ENCODE results near the gene KNSTRN. TPM values are rescaled to one million over a fixed set of nuclear protein-coding genes. Genes with fewer than 3 reads are reported as not detected.

The KNSTRN gene
- polyA plus RNA-seq, 2 of the 4 experiments (the other 2 are of a cell fraction) = 48.0 to 50.3 TPM

GRCh38 chr15:40345225-40345866 lies 37.2 kb upstream of the KNSTRN start:
- Histone ChIP-seq H3K9me3 (no peaks in the 10 kb centered on the region), H3K4me1 (peaks cover 41% of the 10 kb centered on the region), H3K27ac (no peak overlapping the region; a peak in 1 of 6 replicates), H3K4me3 (no peak overlapping the region), H3K4me2 (no peak overlapping the region)
- CTCF ChIA-PET = interaction anchor here (0.7 to 10.2 kb wide), 35 partner anchors 7 to 237 kb away, joined by 3 to 135 read pairs (median 7); partner anchors contain the start of genes BMF, DISP2, INAFM2 and KNSTRN
- TF ChIP-seq HOXB13 (CRISPR knock-in tag; IDR thresholded peaks at IDR 0.05; ENCODE audit: low read depth) = no peak
- TF ChIP-seq, protein P1, sequence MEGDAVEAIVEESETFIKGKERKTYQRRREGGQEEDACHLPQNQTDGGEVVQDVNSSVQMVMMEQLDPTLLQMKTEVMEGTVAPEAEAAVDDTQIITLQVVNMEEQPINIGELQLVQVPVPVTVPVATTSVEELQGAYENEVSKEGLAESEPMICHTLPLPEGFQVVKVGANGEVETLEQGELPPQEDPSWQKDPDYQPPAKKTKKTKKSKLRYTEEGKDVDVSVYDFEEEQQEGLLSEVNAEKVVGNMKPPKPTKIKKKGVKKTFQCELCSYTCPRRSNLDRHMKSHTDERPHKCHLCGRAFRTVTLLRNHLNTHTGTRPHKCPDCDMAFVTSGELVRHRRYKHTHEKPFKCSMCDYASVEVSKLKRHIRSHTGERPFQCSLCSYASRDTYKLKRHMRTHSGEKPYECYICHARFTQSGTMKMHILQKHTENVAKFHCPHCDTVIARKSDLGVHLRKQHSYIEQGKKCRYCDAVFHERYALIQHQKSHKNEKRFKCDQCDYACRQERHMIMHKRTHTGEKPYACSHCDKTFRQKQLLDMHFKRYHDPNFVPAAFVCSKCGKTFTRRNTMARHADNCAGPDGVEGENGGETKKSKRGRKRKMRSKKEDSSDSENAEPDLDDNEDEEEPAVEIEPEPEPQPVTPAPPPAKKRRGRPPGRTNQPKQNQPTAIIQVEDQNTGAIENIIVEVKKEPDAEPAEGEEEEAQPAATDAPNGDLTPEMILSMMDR (IDR thresholded peaks at IDR 0.05) = no peak
- no peak for TF ChIP-seq ESRRA (IDR thresholded peaks at IDR 0.05; ENCODE audit: borderline replicate concordance, low read length)
- no peak for TF ChIP-seq EHF (CRISPR knock-in tag; IDR thresholded peaks at IDR 0.05)
- TF ChIP-seq RNF2 (IDR thresholded peaks at IDR 0.05; ENCODE audit: borderline replicate concordance, low read depth) = no peak
- TF ChIP-seq POLR2AphosphoS2 (conservative IDR thresholded peaks at IDR 0.05; ENCODE audit: low read length) = no peak
- no peak for TF ChIP-seq TFCP2L1 (CRISPR knock-in tag; IDR thresholded peaks at IDR 0.05)
- TF ChIP-seq, protein P2, sequence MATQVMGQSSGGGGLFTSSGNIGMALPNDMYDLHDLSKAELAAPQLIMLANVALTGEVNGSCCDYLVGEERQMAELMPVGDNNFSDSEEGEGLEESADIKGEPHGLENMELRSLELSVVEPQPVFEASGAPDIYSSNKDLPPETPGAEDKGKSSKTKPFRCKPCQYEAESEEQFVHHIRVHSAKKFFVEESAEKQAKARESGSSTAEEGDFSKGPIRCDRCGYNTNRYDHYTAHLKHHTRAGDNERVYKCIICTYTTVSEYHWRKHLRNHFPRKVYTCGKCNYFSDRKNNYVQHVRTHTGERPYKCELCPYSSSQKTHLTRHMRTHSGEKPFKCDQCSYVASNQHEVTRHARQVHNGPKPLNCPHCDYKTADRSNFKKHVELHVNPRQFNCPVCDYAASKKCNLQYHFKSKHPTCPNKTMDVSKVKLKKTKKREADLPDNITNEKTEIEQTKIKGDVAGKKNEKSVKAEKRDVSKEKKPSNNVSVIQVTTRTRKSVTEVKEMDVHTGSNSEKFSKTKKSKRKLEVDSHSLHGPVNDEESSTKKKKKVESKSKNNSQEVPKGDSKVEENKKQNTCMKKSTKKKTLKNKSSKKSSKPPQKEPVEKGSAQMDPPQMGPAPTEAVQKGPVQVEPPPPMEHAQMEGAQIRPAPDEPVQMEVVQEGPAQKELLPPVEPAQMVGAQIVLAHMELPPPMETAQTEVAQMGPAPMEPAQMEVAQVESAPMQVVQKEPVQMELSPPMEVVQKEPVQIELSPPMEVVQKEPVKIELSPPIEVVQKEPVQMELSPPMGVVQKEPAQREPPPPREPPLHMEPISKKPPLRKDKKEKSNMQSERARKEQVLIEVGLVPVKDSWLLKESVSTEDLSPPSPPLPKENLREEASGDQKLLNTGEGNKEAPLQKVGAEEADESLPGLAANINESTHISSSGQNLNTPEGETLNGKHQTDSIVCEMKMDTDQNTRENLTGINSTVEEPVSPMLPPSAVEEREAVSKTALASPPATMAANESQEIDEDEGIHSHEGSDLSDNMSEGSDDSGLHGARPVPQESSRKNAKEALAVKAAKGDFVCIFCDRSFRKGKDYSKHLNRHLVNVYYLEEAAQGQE (IDR thresholded peaks at IDR 0.05) = no peak
- TF ChIP-seq FOSL2 (IDR thresholded peaks at IDR 0.05) = no peak
- TF ChIP-seq FOSL2 (CRISPR knock-in tag; IDR thresholded peaks at IDR 0.05) = no peak
- no peak for TF ChIP-seq FOSB (CRISPR knock-in tag; IDR thresholded peaks at IDR 0.05)
- TF ChIP-seq NFE2L2 (conservative IDR thresholded peaks at IDR 0.05; ENCODE audit: low read length) = no peak
- no peak for TF ChIP-seq SREBF2 (IDR thresholded peaks at IDR 0.05)
- no peak for TF ChIP-seq ZFP36 (IDR thresholded peaks at IDR 0.05; ENCODE audit: borderline replicate concordance, partially characterized antibody)
- no peak for TF ChIP-seq CHD4 (IDR thresholded peaks at IDR 0.05; ENCODE audit: borderline replicate concordance)
- TF ChIP-seq, protein P3, sequence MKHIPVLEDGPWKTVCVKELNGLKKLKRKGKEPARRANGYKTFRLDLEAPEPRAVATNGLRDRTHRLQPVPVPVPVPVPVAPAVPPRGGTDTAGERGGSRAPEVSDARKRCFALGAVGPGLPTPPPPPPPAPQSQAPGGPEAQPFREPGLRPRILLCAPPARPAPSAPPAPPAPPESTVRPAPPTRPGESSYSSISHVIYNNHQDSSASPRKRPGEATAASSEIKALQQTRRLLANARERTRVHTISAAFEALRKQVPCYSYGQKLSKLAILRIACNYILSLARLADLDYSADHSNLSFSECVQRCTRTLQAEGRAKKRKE (CRISPR knock-in tag; IDR thresholded peaks at IDR 0.05; ENCODE audit: low read depth) = no peak
- TF ChIP-seq, protein P4, sequence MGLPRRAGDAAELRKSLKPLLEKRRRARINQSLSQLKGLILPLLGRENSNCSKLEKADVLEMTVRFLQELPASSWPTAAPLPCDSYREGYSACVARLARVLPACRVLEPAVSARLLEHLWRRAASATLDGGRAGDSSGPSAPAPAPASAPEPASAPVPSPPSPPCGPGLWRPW (IDR thresholded peaks at IDR 0.05) = no peak
- TF ChIP-seq SMC3 (IDR thresholded peaks at IDR 0.05) = no peak
- no peak for TF ChIP-seq ZSCAN20 (CRISPR knock-in tag; IDR thresholded peaks at IDR 0.05)
- TF ChIP-seq CBX2 (IDR thresholded peaks at IDR 0.05; ENCODE audit: borderline replicate concordance, low read depth) = no peak
- TF ChIP-seq JUN (IDR thresholded peaks at IDR 0.05) = no peak
- FAIRE-seq (no peak), ATAC-seq (no peak), DNase-seq (ENCODE audit: low read depth in 1 of 2, low spot score in 1 of 2) (no peak)
- POLR2A ChIA-PET = no interaction called here
- WGBS (ENCODE audit: missing lambda C conversion rate) = 58% methylated on average over 10 of the region's 10 CpGs

All from A549 (cell line).